Kidney (tissue), 14 donors: ENCODE results near the gene TXNDC2. TPM values are rescaled to one million over a fixed set of nuclear protein-coding genes. Genes with fewer than 3 reads are reported as not detected.

Source experiments
- DNase-seq, 5 donors: peaks; one replicate each; pipeline ENCODE4 v3.0.0-alpha.2; 2013 to 2020
- FAIRE-seq: peaks from 2 replicates; lab custom pipeline; 2012; peaks lifted over from hg19 to GRCh38; lab: Jason Lieb, UNC
- H3K27ac ChIP-seq, 2 donors: one replicate each; pipeline ENCODE4 v1.7.0; 2013; ENCODE audit warnings: low read depth in 2 of 2, low read length in 2 of 2, inconsistent platforms in 1 of 2
- H3K27me3 ChIP-seq: one replicate; pipeline ENCODE4 v1.7.1; 2013; ENCODE audit warnings: low read length, inconsistent platforms; ENCODE audit not compliant: control insufficient read depth, insufficient read depth
- H3K36me3 ChIP-seq, 3 donors: one replicate each; pipeline versions ENCODE4 v1.7.0 to v1.7.1; 2013; ENCODE audit warnings: low read length in 3 of 3, control low read depth in 1 of 3, inconsistent platforms in 1 of 3; ENCODE audit not compliant: insufficient read depth in 3 of 3, control insufficient read depth in 2 of 3
- H3K4me1 ChIP-seq, 3 donors: one replicate each; pipeline versions ENCODE4 v1.7.0 to v1.7.1; 2013; ENCODE audit warnings: low read length in 3 of 3, inconsistent platforms in 1 of 3, low read depth in 1 of 3; ENCODE audit not compliant: control insufficient read depth in 2 of 3, insufficient read depth in 2 of 3
- H3K4me3 ChIP-seq, 3 donors: one replicate each; pipeline versions ENCODE4 v1.7.0 to v1.8.1; 2013; ENCODE audit warnings: low read length in 3 of 3, control low read depth in 1 of 3, inconsistent platforms in 1 of 3
- H3K9ac ChIP-seq, 3 donors: one replicate each; pipeline versions ENCODE4 v1.7.0 to v1.7.1; 2013; ENCODE audit warnings: low read length in 3 of 3, control low read depth in 1 of 3, inconsistent platforms in 1 of 3
- H3K9me3 ChIP-seq, 3 donors: one replicate each; pipeline versions ENCODE4 v1.7.0 to v1.7.1; 2013; ENCODE audit warnings: low read length in 3 of 3, control low read depth in 1 of 3, inconsistent platforms in 1 of 3; ENCODE audit not compliant: control insufficient read depth in 2 of 3, insufficient read depth in 1 of 3
- CTCF ChIP-seq: IDR thresholded peaks from 3 replicates; pipeline ENCODE4 v1.5.1; 2012; ENCODE audit warnings: mild to moderate bottlenecking, moderate library complexity, borderline replicate concordance; ENCODE audit not compliant: insufficient read depth; ENCODE audit errors: extremely low read depth
- intact Hi-C: fragments of 100-400 bp; cut with DNase I; formaldehyde crosslinking; loops from one replicate; pipeline ENCODE4 v1.11.1; 2022
- polyA plus RNA-seq: library from polyadenylated mRNA; stranded (reverse); fragments of 350-450 nt; fragmentation: Illumina TruSeq; extraction: RNeasy Lipid Tissue Mini Kit (QIAGEN cat#74804); gene quantifications from one replicate; pipeline ENCODE4 v1.2.3, GENCODE V29; 2014; ENCODE audit warnings: low read depth, low replicate concordance; ENCODE audit not compliant: insufficient read depth
- total RNA-seq: library from RNA; stranded (reverse); fragmentation: NEBNext Ultra II Directional; extraction: Animal tissue kit (Norgen Biotek cat#: 25700); gene quantifications from one replicate; pipeline ENCODE4 v1.2.1, GENCODE V29; 2021
- donor health status: control.
- donor health status: control.
- donor health status: control.
- donor health status: control.
- donor health status: control.
- donor health status: DM: yes; HTN: yes; CAD: no.
- donor health status: Normal renal cell carcinoma (clear cell type).

The TXNDC2 gene
- total and polyA plus RNA-seq, 2 donors from 2014 or later, result 0.16 TPM; not detected in 1

- peaks cover 0 to 4% (median under 1%) of the 10 kb centered on the region in 3 donors for H3K4me1 ChIP-seq
- no peak overlapping the region for H3K27ac ChIP-seq
- intact Hi-C loops, result no loop called here
These were observed 35.5 kb upstream of the TXNDC2 start for GRCh38 chr18:9850309-9850708.

GRCh38 chr18:9851511-9851910, 34.3 kb upstream of the TXNDC2 start:
- no peaks in the 10 kb centered on the region for H3K9me3 ChIP-seq

More at GRCh38 chr18:9850309-9850708, 35.5 kb upstream of the TXNDC2 start:
- no peak overlapping the region for H3K4me3 ChIP-seq
- no peak for DNase-seq
- H3K27me3 ChIP-seq, result no peaks in the 10 kb centered on the region
- FAIRE-seq, result no peak
- H3K9me3 ChIP-seq, result no peaks in the 10 kb centered on the region
- no peak overlapping the region for H3K9ac ChIP-seq
- no peaks in the 10 kb centered on the region for H3K36me3 ChIP-seq
- TF ChIP-seq CTCF, result no peak

GRCh38 chr18:9852266-9853081, 33.3 kb upstream of the TXNDC2 start:
- FAIRE-seq (no peak), DNase-seq (no peak)
- no peak overlapping the region for H3K4me3 ChIP-seq
- H3K4me1 ChIP-seq, result peaks cover 0 to 9% (median 9%) of the 10 kb centered on the region in 3 donors
- no peak overlapping the region for H3K27ac ChIP-seq
- H3K27me3 ChIP-seq, result no peaks in the 10 kb centered on the region
- TF ChIP-seq CTCF, result no peak
- H3K9ac ChIP-seq, result no peak overlapping the region
- H3K36me3 ChIP-seq, result no peaks in the 10 kb centered on the region
- H3K9me3 ChIP-seq, result no peaks in the 10 kb centered on the region
- intact Hi-C loops, result no loop called here

More at GRCh38 chr18:9851511-9851910, 34.3 kb upstream of the TXNDC2 start:
- Histone ChIP-seq H3K4me1 (peaks cover 0 to 9% (median 9%) of the 10 kb centered on the region in 3 donors), H3K9ac (no peak overlapping the region), H3K36me3 (no peaks in the 10 kb centered on the region), H3K27me3 (no peaks in the 10 kb centered on the region), H3K4me3 (no peak overlapping the region), H3K27ac (no peak overlapping the region)
- intact Hi-C loops, result no loop called here
- DNase-seq (no peak), FAIRE-seq (peak; percentile 98)
- no peak for TF ChIP-seq CTCF
